Liver (tissue), 9 donors: ENCODE results near the gene SLC7A5. TPM values are rescaled to one million over a fixed set of nuclear protein-coding genes. Genes with fewer than 3 reads are reported as not detected.
"Not testable (repeated sequence)": the region's sequence is repeated elsewhere in the genome, so short reads cannot be mapped to it uniquely, and the experiment has no call there.

Experiments used
- DNase-seq: peaks from one replicate; pipeline ENCODE4 v3.0.0-alpha.2; 2017; ENCODE audit warnings: low spot score
- H3K27ac ChIP-seq, 2 donors: one replicate each; pipeline ENCODE4 v1.7.0; 2013; ENCODE audit warnings: inconsistent platforms in 2 of 2, low read length in 2 of 2, control low read depth in 1 of 2, low read depth in 1 of 2, mild to moderate bottlenecking in 1 of 2
- H3K27me3 ChIP-seq, 4 donors: one replicate each; pipeline versions ENCODE4 v1.6.1 to v1.7.0; 2013; ENCODE audit warnings: low read length in 3 of 4, inconsistent platforms in 1 of 4, mild to moderate bottlenecking in 1 of 4, moderate library complexity in 1 of 4; ENCODE audit not compliant: control insufficient read depth in 4 of 4, insufficient read depth in 4 of 4
- H3K36me3 ChIP-seq, 4 donors: one replicate each; pipeline versions ENCODE4 v1.6.1 to v1.7.0; 2013; ENCODE audit warnings: low read length in 3 of 4, mild to moderate bottlenecking in 3 of 4, low read depth in 1 of 4, moderate library complexity in 1 of 4; ENCODE audit not compliant: control insufficient read depth in 4 of 4, insufficient read depth in 3 of 4
- H3K4me1 ChIP-seq, 4 donors: one replicate each; pipeline versions ENCODE4 v1.6.1 to v1.7.0; 2013; ENCODE audit warnings: low read length in 3 of 4, mild to moderate bottlenecking in 3 of 4, moderate library complexity in 1 of 4; ENCODE audit not compliant: control insufficient read depth in 4 of 4, insufficient read depth in 4 of 4
- H3K4me3 ChIP-seq, 3 donors: one replicate each; pipeline versions ENCODE4 v1.6.1 to v1.7.0; 2013; ENCODE audit warnings: low read length in 3 of 3, control low read depth in 1 of 3, low read depth in 1 of 3, mild to moderate bottlenecking in 1 of 3
- H3K9ac ChIP-seq, 2 donors: one replicate each; pipeline ENCODE4 v1.7.0; 2013; ENCODE audit warnings: low read length in 2 of 2, mild to moderate bottlenecking in 2 of 2, moderate library complexity in 2 of 2, control low read depth in 1 of 2, low read depth in 1 of 2
- H3K9me3 ChIP-seq, 4 donors: one replicate each; pipeline versions ENCODE4 v1.6.1 to v1.7.0; 2013; ENCODE audit warnings: low read length in 3 of 4; ENCODE audit not compliant: control insufficient read depth in 4 of 4
- ATF3 ChIP-seq: IDR thresholded peaks from 2 replicates; pipeline ENCODE4 v1.6.1; 2016; ENCODE audit warnings: antibody characterized with exemption
- FOXA1 ChIP-seq: IDR thresholded peaks from 2 replicates; pipeline ENCODE4 v1.6.1; 2016; ENCODE audit warnings: antibody characterized with exemption
- FOXA2 ChIP-seq: IDR thresholded peaks from 2 replicates; pipeline ENCODE4 v1.6.1; 2016; ENCODE audit warnings: antibody characterized with exemption
- GABPA ChIP-seq, 2 donors: IDR thresholded peaks in 1 of 2; conservative IDR thresholded peaks in 1 of 2; 2 replicates each; pipeline ENCODE4 v1.6.1; 2016; ENCODE audit warnings: antibody characterized with exemption in 2 of 2, mild to moderate bottlenecking in 1 of 2, moderate library complexity in 1 of 2
- HNF4A ChIP-seq, 2 donors: conservative IDR thresholded peaks; 2 replicates each; pipeline ENCODE4 v1.6.1; 2016; ENCODE audit warnings: antibody characterized with exemption in 2 of 2, mild to moderate bottlenecking in 2 of 2
- JUND ChIP-seq, 2 donors: IDR thresholded peaks; 2 replicates each; pipeline ENCODE4 v1.6.1; 2016; ENCODE audit warnings: antibody characterized with exemption in 2 of 2
- NR2F2 ChIP-seq: IDR thresholded peaks from 2 replicates; pipeline ENCODE4 v1.6.1; 2016; ENCODE audit warnings: antibody characterized with exemption
- RAD21 ChIP-seq, 2 donors: IDR thresholded peaks; 2 replicates each; pipeline ENCODE4 v1.6.1; 2016; ENCODE audit warnings: antibody characterized with exemption in 2 of 2, mild to moderate bottlenecking in 2 of 2
- RXRA ChIP-seq, 2 donors: IDR thresholded peaks; 2 replicates each; pipeline ENCODE4 v1.6.1; 2017 to 2018; ENCODE audit warnings: antibody characterized with exemption in 2 of 2, mild to moderate bottlenecking in 1 of 2
- SP1 ChIP-seq: IDR thresholded peaks from 2 replicates; pipeline ENCODE4 v1.6.1; 2018; ENCODE audit warnings: antibody characterized with exemption, mild to moderate bottlenecking
- TAF1 ChIP-seq: conservative IDR thresholded peaks from 2 replicates; pipeline ENCODE4 v1.6.1; 2016; ENCODE audit warnings: antibody characterized with exemption, mild to moderate bottlenecking
- YY1 ChIP-seq: IDR thresholded peaks from 2 replicates; pipeline ENCODE4 v1.6.1; 2016; ENCODE audit warnings: antibody characterized with exemption, mild to moderate bottlenecking
- WGBS: extraction: QIAGEN DNeasy Blood & Tissue Kit; methylation state at CpG from one replicate; pipeline ENCODE4 v1.1.7; 2013; 5-methylcytosine and 5-hydroxymethylcytosine counted together
- polyA plus RNA-seq, 2 donors: library from polyadenylated mRNA; stranded (reverse) in 1 of 2; unstranded in 1 of 2; fragments of 200-250 nt in 1 of 2; fragments of >200 nt in 1 of 2; fragmentation: Nextera tagmentation in 1 of 2; extraction: Ambion mirVana in 1 of 2; gene quantifications; one replicate each; pipeline versions ENCODE4 v1.2.1 to v1.2.3, GENCODE V29; 2013 to 2015
- total RNA-seq, 2 donors: library from RNA; depleted of rRNA; stranded (reverse); fragments of >200 nt; gene quantifications; one replicate each; pipeline ENCODE4 v1.2.3, GENCODE V29; 2014
- TF ChIP-seq, protein P1 (sequence below): IDR thresholded peaks from 2 replicates; pipeline ENCODE4 v1.6.1; 2016; ENCODE audit warnings: antibody characterized with exemption
- TF ChIP-seq, protein P2 (sequence below): fragments of 150-350 bp; IDR thresholded peaks from 2 replicates; pipeline ENCODE4 v1.5.1; 2017; ENCODE audit warnings: improper control_type of control experiment, low read depth, low read length; ENCODE audit not compliant: missing input control
- TF ChIP-seq, protein P3 (sequence below): IDR thresholded peaks from 2 replicates; pipeline ENCODE4 v1.6.1; 2016; ENCODE audit warnings: antibody characterized with exemption, mild to moderate bottlenecking
- TF ChIP-seq, protein P4 (sequence below): IDR thresholded peaks from 2 replicates; pipeline ENCODE4 v1.6.1; 2016; ENCODE audit warnings: antibody characterized with exemption
- donor health status: healthy.
- donor health status: healthy.
- donor health status: healthy.
- donor health status: healthy.
- donor health status: healthy.

SLC7A5 gene
- total and polyA plus RNA-seq, 4 donors: 4.5 to 66.0 (median 10.6) TPM

DNA sequence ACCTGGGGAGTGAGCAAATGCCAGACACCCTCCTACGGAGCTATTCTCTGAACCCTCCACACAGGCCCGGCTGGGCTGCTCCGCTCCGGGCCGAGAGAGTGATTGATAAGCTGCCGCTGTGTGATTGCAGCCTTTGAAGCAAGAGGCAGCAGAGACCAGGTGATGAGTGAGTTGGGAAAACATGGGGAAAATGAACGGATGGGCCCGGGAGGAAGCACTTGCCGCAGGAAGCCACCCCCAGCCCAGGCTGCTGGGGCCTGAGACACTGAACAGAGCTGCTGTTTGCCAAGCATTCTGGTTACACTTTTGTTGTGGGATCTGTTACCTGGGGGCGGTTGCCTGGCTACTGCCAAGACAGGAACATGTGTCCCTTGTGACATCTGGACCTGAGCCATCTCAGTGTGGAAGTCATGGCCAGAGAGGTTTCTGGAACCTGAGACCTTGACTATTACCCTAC, 57.1 kb downstream of the SLC7A5 start (continued):
- TF ChIP-seq YY1 (no peak), JUND (IDR thresholded peaks at IDR 0.05) (no peak), SP1 (no peak)
- TF ChIP-seq, protein P1, sequence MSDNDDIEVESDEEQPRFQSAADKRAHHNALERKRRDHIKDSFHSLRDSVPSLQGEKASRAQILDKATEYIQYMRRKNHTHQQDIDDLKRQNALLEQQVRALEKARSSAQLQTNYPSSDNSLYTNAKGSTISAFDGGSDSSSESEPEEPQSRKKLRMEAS: no peak

GRCh38 chr16:87811454-87811853, 57.9 kb downstream of the SLC7A5 start:
- H3K27ac ChIP-seq, H3K36me3 ChIP-seq, H3K27me3 ChIP-seq, H3K9me3 ChIP-seq, H3K4me3 ChIP-seq, H3K9ac ChIP-seq, DNase-seq, H3K4me1 ChIP-seq: not testable (repeated sequence)
- 81% methylated on average over 1 of the region's 1 CpG for WGBS

- 76% methylated on average over 15 of the region's 15 CpGs for WGBS
- no peak overlapping the region for H3K9ac ChIP-seq
- no peaks in the 10 kb centered on the region for H3K4me1 ChIP-seq
- no peaks in the 10 kb centered on the region for H3K36me3 ChIP-seq
- no peaks in the 10 kb centered on the region for H3K9me3 ChIP-seq
- H3K27me3 ChIP-seq: no peaks in the 10 kb centered on the region
- H3K27ac ChIP-seq: no peak overlapping the region
- H3K4me3 ChIP-seq: no peak overlapping the region
- TF ChIP-seq FOXA1 (no peak), RXRA (IDR thresholded peaks at IDR 0.05) (no peak), HNF4A (conservative IDR thresholded peaks at IDR 0.05) (no peak), NR2F2 (no peak), FOXA2 (no peak), RAD21 (IDR thresholded peaks at IDR 0.05) (no peak), ATF3 (no peak), YY1 (no peak), GABPA (IDR thresholded peaks at IDR 0.05 in 1 of 2, conservative IDR thresholded peaks at IDR 0.05 in 1 of 2) (no peak), SP1 (no peak), TAF1 (no peak)
- TF ChIP-seq, protein P2, sequence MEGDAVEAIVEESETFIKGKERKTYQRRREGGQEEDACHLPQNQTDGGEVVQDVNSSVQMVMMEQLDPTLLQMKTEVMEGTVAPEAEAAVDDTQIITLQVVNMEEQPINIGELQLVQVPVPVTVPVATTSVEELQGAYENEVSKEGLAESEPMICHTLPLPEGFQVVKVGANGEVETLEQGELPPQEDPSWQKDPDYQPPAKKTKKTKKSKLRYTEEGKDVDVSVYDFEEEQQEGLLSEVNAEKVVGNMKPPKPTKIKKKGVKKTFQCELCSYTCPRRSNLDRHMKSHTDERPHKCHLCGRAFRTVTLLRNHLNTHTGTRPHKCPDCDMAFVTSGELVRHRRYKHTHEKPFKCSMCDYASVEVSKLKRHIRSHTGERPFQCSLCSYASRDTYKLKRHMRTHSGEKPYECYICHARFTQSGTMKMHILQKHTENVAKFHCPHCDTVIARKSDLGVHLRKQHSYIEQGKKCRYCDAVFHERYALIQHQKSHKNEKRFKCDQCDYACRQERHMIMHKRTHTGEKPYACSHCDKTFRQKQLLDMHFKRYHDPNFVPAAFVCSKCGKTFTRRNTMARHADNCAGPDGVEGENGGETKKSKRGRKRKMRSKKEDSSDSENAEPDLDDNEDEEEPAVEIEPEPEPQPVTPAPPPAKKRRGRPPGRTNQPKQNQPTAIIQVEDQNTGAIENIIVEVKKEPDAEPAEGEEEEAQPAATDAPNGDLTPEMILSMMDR: no peak
- TF ChIP-seq, protein P3, sequence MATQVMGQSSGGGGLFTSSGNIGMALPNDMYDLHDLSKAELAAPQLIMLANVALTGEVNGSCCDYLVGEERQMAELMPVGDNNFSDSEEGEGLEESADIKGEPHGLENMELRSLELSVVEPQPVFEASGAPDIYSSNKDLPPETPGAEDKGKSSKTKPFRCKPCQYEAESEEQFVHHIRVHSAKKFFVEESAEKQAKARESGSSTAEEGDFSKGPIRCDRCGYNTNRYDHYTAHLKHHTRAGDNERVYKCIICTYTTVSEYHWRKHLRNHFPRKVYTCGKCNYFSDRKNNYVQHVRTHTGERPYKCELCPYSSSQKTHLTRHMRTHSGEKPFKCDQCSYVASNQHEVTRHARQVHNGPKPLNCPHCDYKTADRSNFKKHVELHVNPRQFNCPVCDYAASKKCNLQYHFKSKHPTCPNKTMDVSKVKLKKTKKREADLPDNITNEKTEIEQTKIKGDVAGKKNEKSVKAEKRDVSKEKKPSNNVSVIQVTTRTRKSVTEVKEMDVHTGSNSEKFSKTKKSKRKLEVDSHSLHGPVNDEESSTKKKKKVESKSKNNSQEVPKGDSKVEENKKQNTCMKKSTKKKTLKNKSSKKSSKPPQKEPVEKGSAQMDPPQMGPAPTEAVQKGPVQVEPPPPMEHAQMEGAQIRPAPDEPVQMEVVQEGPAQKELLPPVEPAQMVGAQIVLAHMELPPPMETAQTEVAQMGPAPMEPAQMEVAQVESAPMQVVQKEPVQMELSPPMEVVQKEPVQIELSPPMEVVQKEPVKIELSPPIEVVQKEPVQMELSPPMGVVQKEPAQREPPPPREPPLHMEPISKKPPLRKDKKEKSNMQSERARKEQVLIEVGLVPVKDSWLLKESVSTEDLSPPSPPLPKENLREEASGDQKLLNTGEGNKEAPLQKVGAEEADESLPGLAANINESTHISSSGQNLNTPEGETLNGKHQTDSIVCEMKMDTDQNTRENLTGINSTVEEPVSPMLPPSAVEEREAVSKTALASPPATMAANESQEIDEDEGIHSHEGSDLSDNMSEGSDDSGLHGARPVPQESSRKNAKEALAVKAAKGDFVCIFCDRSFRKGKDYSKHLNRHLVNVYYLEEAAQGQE: no peak
- TF ChIP-seq, protein P4, sequence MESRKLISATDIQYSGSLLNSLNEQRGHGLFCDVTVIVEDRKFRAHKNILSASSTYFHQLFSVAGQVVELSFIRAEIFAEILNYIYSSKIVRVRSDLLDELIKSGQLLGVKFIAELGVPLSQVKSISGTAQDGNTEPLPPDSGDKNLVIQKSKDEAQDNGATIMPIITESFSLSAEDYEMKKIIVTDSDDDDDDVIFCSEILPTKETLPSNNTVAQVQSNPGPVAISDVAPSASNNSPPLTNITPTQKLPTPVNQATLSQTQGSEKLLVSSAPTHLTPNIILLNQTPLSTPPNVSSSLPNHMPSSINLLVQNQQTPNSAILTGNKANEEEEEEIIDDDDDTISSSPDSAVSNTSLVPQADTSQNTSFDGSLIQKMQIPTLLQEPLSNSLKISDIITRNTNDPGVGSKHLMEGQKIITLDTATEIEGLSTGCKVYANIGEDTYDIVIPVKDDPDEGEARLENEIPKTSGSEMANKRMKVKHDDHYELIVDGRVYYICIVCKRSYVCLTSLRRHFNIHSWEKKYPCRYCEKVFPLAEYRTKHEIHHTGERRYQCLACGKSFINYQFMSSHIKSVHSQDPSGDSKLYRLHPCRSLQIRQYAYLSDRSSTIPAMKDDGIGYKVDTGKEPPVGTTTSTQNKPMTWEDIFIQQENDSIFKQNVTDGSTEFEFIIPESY: no peak
- no peak for DNase-seq
Measured at GRCh38 chr16:87809150-87809902, 60.0 kb downstream of the SLC7A5 start.
